ENCODE measurements around the gene LOC128125822.

LOC128125822 gene

DNA sequence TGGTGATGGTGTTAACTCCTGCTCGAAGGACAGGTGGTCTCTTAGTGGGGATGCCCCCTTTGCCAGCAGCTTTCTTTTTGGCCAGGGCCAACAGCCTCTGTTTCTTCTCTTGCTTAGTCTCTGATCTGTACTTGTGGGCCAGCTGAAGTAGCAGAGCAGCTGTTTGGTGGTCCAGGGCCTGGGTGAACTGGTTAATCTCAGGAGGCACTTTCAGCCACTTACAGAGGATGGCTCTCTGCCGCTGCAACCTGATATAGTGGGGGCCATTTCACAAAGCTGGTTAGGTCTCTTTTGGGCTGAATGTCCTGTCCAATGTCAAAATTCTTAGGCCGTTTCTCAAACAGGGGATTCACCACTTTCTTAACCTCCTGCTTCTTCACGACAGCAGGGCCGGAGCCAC lies 23.2 kb upstream of the LOC128125822 start:
- no peak for DNase-seq (ENCODE audit: low read depth)
- in situ Hi-C loops (cut with HindIII; ENCODE audit: low pct_unique_long_range_greater_than_20kb, low sequenced_read_pairs): no loop called here

DNA sequence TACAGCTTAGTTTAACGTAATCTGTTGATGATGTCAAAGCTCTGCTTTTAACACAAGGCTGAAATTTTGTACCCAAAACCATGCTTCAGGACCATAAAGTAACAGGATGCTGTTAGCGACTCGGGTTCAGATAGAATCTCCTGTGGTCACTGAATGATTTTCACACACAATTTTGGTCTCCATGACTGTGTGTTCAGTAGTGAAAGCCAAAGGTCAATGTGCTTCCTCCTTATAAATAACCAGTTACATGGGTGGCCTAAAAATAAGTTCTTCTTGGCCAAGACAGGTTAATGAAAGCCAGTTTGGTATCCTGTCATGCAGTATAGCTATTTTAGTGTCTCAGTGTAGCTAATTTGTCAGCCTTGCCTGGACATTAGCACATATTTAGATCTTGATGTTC lies 19.1 kb upstream of the LOC128125822 start:
- in situ Hi-C loops (cut with HindIII; ENCODE audit: low pct_unique_long_range_greater_than_20kb, low sequenced_read_pairs): no loop called here
- DNase-seq (ENCODE audit: low read depth): no peak

DNA sequence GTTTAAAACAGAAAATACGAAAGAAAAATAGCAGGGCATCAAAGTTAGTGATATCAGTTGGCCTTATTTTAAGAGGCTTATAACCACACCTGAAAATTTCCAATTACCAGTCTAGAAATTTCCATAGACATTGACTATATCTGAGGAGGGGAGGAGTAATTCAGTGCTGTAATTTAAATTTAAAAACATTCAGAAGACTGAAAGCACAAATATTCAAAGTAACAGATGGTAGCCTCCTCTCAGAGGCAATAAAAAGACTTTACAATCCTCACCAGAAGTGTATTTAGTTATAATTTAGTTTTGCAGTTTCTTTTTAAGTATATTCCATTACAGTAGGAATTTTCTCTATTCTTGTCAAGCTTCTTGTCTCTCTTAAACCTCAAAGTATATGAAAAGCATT lies 18.4 kb upstream of the LOC128125822 start:
- no peak for DNase-seq (ENCODE audit: low read depth)
- in situ Hi-C loops (cut with HindIII; ENCODE audit: low pct_unique_long_range_greater_than_20kb, low sequenced_read_pairs): no loop called here

DNA sequence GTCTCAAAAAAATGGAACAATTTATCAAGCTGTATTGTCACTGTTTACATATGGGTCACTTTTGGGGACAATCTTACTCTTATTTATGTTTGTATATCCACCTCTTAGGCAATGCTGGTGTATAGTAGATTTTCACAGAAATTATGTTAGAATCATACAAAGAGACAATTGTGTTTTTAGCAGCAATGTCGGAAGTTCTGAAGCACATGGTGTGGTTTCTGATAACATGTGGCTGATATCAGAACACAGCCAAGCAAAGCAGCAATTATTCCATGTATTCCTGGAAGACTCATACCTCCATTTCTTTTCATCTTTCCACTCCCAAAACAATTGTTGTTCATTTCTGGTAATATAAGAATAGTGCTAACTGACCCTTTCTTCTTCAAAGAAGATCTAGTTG lies 17.5 kb upstream of the LOC128125822 start:
- in situ Hi-C loops (cut with HindIII; ENCODE audit: low pct_unique_long_range_greater_than_20kb, low sequenced_read_pairs): no loop called here

DNA sequence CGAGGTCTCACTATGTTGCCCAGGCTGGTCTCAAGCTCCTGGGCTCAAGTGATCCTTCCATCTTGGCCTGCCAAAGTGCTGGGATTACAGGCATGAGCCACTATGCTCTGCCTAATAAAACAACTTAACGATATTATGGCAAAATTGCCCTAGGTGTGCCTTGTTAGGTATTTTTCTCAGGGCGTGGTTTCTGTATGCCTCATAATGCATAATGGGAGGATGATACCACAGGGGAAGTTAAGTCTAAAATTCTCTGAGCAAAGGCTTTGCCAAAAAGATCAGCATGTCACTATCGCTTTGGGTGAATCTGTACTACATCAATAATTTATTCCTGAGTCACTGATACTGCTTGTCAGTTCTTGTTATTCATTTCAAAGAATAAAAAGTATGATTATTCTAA lies 15.9 kb upstream of the LOC128125822 start:
- in situ Hi-C loops (cut with HindIII; ENCODE audit: low pct_unique_long_range_greater_than_20kb, low sequenced_read_pairs): no loop called here
- DNase-seq (ENCODE audit: low read depth): no peak

More for the DNA sequence above, 17.5 kb upstream of the LOC128125822 start:
- no peak for DNase-seq (ENCODE audit: low read depth)

DNA sequence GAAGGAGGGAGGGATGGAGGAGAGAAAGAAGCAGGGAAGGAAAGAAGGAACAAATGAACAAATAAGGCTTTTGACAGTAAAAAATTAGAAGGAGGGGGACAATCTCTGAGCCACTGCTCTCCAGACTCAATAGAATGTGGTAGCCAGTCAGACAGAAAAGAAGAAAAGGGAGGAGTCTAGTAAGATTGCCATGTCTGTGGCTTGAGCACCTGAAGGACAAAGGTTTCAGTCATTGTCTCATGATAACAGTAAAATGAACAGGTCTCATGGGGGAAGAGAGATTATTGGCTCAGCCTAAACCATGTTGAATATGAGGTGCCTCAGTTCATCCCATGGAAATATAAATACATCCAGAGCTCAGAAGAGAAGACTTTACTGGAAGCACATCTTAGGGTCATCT lies 14.0 kb upstream of the LOC128125822 start:
- in situ Hi-C loops (cut with HindIII; ENCODE audit: low pct_unique_long_range_greater_than_20kb, low sequenced_read_pairs): no loop called here
- DNase-seq (ENCODE audit: low read depth): no peak

DNA sequence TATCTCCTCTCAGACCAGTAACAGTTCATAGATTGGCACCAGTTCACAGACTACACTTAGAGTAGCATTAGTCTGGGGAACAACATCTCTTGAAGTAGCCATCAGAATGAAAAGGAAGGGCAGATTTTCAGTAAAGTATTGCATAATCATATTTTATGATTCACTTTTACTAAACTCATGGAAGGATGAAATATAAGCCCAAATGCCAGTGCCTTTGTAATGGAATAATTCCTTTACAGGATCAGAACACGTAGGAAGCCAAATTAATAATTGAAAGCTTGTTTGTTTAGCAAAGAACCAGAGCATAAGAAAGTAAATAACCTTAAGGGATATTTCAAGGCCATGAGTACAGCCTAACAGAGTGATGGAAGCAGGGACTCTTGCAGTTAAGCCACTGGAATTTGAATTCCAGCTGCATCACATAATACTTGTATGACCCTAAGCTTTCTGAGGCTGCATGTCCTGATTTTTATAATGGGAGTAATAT lies 11.4 kb upstream of the LOC128125822 start:
- peak; percentile 86 for DNase-seq (ENCODE audit: low read depth)
- in situ Hi-C loops (cut with HindIII; ENCODE audit: low pct_unique_long_range_greater_than_20kb, low sequenced_read_pairs): no loop called here

DNA sequence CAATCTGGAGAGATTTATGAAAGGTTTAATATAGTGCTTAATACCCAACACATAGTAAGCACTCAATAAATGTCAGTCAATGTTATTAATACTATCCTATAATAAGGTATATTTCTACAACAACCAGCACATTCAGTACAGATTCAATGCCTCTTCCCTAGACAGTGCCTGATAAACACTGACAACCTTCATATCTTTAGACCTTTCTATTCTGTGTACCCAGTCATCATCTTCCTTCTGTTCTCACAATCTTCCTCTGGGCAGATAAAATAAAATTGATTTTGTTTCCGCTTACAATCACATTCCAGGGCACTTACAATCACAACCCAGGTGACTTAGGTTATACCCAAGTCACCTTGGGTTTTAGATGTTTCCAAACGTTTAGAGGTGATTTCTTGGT lies 11.0 kb upstream of the LOC128125822 start:
- no peak for DNase-seq (ENCODE audit: low read depth)
- in situ Hi-C loops (cut with HindIII; ENCODE audit: low pct_unique_long_range_greater_than_20kb, low sequenced_read_pairs): no loop called here

DNA sequence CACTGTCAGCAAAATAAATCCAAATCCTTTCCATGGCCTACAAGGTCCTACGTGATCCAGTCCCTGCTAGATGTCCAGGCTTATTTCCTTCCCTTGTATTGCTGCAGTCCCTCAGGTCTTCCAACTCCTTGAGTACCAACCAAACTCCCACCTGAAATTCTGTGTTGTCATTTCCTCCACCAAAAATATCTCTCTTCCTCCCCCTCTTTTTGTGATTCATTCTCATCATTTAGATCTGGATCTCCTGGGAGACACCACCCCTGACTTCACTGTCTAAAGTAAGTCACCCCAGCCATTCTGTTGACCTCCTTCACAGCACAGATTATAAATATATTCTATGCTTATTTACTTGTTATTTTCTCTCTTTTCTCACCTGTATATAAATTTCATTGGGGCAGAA lies 9.0 kb upstream of the LOC128125822 start:
- in situ Hi-C loops (cut with HindIII; ENCODE audit: low pct_unique_long_range_greater_than_20kb, low sequenced_read_pairs): no loop called here
- no peak for DNase-seq (ENCODE audit: low read depth)

DNA sequence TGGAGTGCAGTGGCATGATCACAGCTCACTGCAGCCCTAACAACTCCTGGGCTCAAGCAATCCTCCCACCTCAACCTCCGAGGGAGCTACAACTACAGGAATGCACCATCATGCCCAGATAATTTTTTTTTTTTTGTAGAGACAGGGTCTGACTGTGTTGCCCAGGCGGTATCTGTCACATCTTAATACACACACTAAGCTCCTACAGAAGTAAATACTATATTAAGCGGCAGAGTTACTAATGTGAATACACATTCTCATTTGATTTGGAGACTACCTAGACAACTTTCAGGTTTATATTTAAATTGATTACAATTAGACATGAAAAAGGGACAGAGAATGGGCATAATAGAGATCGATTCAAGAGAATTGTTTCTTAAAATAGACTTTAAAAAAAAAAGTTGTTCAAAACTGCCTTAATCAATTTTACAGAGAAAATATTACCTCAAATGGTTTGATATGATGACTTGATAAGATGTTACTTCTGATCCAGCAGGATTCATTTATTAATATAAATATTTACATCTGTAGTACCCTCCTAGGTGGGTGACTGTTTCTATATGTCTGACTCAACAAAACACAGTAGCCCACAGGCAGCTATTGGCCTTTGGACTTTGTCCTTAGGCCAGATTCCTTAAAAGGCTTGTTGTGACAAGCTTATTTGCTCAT lies 7.1 kb upstream of the LOC128125822 start:
- peak; percentile 43 for DNase-seq (ENCODE audit: low read depth)
- in situ Hi-C loops (cut with HindIII; ENCODE audit: low pct_unique_long_range_greater_than_20kb, low sequenced_read_pairs): no loop called here

DNA sequence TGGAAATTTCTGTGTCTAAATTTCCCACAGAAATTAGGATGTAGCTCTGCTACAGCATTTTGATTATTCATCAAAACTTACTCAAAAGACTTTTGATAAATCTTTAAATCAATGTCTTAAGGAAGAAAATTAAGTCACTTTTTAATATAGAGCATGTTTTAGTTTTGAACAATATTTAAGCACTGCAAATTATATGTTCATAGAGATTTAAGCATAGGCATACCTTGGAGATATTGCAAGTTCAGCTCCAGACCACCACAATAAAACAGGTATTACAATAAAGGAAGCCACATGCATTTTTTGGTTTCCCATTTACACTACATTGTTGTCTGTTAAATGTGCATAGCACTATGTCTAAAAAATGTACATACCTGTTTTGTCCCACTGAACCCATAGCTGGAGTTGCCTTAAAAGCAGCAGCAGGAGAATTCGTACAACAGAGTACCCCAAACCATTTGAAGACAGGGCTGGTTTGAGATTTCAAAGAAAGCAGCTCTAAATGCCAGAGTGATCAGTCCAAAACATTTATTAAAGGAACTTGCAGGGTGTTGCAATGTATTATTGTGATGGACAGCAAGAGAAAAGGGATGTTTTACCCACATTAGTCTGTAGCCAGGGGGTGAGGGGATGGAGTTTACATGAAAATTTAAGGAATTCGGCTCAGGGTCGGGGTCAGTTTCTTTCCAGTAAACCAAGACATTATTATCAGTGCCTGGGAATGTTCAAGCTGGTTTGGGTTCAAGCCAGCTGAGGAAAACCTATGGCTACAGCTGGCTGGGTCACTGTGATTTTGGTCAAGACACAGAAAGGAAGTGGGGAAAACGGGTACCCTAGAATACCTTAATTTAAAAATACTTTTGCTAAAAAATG lies 6.3 kb upstream of the LOC128125822 start:
- in situ Hi-C loops (cut with HindIII; ENCODE audit: low pct_unique_long_range_greater_than_20kb, low sequenced_read_pairs): no loop called here

DNA sequence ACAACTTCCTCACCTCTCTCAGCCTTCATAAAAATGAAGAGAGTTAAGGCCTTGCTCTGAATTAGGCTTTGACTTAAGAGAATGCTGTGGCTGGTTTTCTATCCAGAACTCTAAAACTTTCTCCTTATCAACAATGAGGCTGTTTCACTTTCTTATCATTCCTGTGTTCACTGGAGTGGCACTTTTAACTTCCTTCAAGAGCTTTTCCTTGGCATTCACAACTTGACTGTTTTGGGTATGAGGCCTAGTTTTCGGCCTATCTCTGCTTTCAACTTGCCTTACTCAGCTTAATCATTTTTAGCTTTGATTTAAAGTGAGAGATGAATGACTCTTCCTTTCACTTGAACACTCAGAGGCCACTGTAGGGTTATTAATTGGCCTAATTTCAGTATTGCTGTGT lies 4.3 kb upstream of the LOC128125822 start:
- no peak for DNase-seq (ENCODE audit: low read depth)
- in situ Hi-C loops (cut with HindIII; ENCODE audit: low pct_unique_long_range_greater_than_20kb, low sequenced_read_pairs): no loop called here

More for the DNA sequence above, 6.3 kb upstream of the LOC128125822 start:
- DNase-seq (ENCODE audit: low read depth): no peak

DNA sequence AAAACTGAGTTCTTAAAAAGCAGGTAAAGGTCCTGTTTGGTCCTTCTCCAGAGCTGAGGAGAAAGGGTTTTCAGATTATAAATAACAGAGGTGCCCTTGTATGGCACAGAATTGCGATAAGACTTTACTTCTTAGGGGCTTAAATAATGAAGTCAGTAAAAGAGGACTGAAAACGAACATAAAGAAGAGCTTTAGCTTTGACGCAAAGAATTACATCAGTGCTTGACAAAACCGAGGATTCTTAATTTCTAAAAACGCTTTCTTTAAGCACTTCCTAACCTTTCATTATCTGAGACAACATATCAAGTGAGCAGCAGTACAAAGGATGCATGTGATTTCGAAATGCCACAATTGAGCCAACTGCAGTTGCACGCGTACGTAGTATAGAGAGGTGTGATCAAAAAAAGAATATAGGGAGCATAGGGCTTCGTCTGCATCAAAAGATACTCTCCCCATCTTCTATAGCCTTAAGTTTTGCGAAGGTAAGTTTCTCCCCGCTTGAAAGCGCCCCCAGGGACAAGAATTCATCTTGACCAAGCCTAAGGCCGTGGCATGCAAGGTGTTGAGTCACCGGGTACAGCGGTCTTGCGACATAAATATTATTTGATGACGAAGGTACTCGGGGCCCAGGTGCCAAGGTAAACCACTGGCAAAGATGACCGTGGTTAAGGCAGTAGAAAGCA lies 778 bp upstream of the LOC128125822 start:
- in situ Hi-C loops (cut with HindIII; ENCODE audit: low pct_unique_long_range_greater_than_20kb, low sequenced_read_pairs): no loop called here
- DNase-seq (ENCODE audit: low read depth): no peak

DNA sequence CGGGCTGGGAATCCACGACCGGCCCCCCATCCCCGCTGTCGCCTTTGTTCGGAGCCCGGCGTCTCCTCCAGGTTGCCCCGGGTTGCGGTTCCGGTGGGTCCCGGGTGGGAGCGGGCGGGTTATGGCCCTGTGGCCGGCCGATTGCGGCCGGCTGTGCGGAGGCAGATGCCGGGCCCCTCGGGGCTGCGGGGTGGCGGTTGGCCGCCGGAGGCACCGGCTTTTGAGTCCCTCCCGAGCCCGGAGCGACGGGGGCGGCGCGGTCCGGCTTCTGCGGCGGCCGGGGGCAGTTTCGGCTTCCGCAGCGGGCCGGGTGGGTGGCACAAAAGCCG lies 431 bp downstream of the LOC128125822 start:
- DNase-seq (ENCODE audit: low read depth): no peak
- in situ Hi-C loops (cut with HindIII; ENCODE audit: low pct_unique_long_range_greater_than_20kb, low sequenced_read_pairs): no loop called here

DNA sequence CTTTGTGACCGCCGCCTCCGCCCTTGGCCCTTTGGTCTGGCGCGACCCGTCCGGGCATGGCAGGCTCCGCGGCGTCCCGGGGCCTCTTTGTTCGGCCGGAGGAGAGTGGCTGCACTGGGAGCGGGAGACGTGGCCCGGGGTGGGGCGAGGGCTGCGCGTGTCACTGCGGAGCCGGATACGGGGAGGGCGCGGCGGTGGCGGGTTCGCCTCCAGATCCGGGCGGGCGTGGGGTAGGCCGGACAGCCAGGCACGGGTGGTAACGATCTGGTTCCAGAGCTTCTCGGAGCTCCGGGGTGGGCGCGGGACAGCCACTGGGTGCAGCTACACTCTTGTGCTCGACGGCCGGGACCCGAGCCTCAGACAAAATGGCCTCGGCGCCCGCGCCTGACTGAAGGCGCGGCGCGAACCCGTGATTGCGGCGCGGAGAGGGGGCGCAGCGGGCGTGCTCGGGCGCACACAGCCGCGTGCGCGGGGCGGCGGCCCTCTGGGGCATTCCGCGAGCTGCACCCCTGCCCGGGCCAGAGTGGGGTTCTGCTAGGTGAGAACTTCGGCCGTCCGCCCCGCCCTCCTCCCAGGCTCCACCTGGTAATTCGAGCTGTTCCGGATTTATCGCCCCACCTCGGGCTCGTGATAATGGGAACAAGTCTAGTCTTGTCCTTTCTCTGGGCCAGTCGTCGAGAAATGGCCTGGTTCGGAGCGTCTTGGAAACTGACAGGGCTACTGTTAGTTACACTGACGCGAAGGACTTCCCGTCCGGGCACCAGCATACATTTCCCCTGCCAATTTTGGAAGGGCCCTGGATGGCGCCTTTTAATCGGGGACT lies 1.0 kb downstream of the LOC128125822 start:
- in situ Hi-C loops (cut with HindIII; ENCODE audit: low pct_unique_long_range_greater_than_20kb, low sequenced_read_pairs): no loop called here
- DNase-seq (ENCODE audit: low read depth): peak; percentile 92

DNA sequence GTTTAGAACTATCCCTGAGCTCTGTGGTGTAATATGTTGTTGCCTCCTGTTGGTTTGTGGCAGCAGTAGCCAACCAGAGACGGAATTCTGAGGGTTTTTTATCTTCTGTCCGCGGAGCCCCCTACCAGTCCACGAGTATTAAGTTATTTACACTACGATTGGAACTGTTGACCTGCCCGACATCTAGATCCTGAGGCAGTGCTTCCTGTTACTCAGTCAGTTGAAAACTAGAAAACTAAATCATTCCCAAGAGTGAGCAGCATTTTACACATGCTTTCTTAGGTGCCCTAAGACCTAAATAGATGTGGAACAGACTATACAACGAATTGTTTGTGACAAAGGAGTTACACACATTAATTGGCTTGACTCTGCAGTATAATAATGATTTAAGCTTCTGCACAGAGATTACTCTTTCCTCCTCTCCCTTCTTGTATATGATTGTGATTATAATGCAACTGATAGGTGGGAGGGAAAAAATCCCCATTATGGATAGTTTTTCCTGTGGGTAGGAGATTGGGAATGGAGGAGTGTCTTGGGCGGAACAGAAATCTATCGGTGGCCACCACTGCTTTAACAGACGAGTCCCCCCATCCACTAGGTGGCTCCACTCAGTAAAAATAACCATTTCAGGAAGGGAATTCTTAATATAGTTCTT lies 1.7 kb downstream of the LOC128125822 start:
- in situ Hi-C loops (cut with HindIII; ENCODE audit: low pct_unique_long_range_greater_than_20kb, low sequenced_read_pairs): no loop called here
- peak; percentile 81 for DNase-seq (ENCODE audit: low read depth)

DNA sequence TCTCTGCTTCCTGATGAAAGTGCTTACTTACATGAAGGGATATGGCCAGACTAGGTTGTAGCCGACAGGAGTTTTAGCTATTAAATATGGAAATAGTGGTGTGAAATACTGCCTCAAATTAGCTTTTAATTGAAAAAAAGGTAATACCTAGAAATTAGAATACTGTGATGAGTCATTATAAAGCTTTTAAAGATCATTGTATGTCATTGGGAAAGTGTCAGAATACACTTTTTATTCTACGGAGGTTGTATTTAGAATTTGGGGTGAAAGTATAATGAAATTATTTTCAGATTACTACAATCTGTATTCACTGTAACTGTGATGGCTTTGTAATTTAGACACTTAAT lies 2.2 kb downstream of the LOC128125822 start:
- no peak for DNase-seq (ENCODE audit: low read depth)
- in situ Hi-C loops (cut with HindIII; ENCODE audit: low pct_unique_long_range_greater_than_20kb, low sequenced_read_pairs): no loop called here

DNA sequence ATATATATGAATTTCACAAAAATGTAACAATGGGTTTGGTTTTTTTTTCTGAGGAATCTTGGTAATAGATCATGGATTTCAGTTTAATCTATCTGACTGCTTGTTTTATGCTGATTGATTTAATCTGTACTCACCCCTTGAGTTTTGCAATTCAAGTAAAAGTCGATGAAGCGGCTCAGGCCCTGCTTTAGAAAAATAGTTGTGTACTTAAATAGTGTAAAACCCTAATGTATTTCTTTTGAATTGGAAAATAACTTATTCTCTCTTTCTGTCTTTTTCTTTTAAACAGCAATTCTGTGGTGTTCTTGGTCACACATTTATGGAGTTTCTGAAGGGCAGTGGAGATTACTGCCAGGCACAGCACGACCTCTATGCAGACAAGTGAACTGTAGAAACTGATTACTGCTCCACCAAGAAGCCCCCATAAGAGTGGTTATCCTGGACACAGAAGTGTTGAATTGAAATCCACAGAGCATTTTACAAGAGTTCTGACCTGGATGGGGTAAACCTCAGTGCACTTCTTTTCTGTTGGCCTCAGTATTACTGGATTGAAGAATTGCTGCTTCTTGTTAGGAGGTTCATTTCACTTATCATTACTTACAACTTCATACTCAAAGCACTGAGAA lies 4.0 kb downstream of the LOC128125822 start:
- in situ Hi-C loops (cut with HindIII; ENCODE audit: low pct_unique_long_range_greater_than_20kb, low sequenced_read_pairs): no loop called here
- DNase-seq (ENCODE audit: low read depth): no peak

Data from Caki2 (cell line).